ENCODE measurements around the gene MRGPRF.

DNA sequence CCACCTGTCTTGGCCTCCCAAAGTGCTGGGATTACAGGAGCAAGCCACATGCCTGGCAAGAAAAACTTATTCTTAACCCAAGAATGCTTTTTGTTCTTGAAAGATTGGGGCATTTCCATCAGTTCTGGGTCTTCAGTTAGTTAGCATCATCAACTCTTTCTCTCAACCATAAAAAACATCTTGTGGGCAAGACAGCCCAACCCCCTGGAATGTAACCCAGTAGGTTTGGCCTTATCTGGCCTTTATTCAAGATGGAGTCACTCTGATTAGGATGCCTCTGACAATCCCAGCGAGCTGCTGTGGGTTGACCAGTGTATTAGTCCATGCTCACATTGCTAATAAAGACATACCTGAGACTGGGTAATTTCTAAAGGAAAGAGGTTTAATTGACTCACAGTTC, 26.5 kb upstream of the MRGPRF start:
- TF ChIP-seq CTCF (conservative IDR thresholded peaks at IDR 0.05; ENCODE audit: low read depth, low read length) = no peak
- TF ChIP-seq EZH2 (IDR thresholded peaks at IDR 0.05; ENCODE audit: low read length, unreplicated experiment) = no peak
